ENCODE data around the gene IDH3B.
"Not testable (repeated sequence)": the region's sequence is repeated elsewhere in the genome, so short reads cannot be mapped to it uniquely, and the experiment has no call there.

Gene IDH3B

GRCh38 chr20:2695206-2695983 is 31.4 kb upstream of the IDH3B start:
- H3K4me3 ChIP-seq (ENCODE audit: low read depth, low read length) = no peak overlapping the region

DNA sequence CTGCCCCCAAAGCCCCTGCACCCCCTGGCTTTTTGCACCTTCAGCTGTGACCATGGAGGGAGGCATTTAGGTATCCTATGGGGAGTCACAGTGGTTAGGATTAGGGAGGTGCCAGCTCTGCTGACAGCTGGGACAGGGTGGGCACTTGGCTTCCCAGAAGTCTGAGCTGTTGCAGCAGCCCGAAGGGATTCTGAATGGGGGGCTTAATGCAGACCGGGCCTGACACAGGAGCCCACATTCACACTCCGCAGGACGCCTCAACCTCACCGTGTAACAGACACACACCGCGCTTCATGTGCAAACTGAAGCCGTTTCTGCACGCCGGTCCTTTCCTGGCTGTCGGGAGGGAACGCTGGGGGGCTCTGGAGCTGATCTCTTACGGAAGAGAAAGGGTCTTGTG is 30.5 kb upstream of the IDH3B start:
- H3K4me3 ChIP-seq (ENCODE audit: low read depth, low read length) = no peak overlapping the region

DNA sequence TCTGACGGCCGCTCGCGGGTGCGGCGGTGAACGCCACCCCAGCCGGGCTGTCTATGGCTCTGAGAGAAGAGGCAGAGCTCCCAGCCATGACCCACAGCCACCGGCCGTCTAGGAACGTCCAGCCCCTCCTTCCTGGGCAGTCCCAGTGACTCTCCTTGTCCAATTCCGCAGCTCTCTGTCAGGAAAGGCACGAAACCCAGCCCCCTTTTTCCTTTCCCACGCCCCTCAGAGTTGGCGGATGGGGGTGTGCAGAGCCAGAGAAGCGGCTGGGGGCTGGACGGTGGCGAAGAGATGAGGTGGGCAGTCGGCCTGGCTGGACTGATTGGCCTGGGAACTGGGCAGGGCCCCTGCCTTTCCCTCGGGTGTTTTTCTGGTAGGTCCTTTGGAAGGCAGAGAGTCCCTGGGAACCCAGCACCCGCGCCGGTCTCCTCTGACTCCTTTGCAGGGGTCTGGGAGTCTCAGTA is 30.0 kb upstream of the IDH3B start:
- H3K4me3 ChIP-seq (ENCODE audit: low read depth, low read length) = no peak overlapping the region

- H3K4me3 ChIP-seq (ENCODE audit: low read depth, low read length) = peak overlapping the region; percentile 13
These were observed 29.4 kb upstream of the IDH3B start for GRCh38 chr20:2693286-2694007.

- no peak overlapping the region for H3K4me3 ChIP-seq (ENCODE audit: low read depth, low read length)
These were observed 28.9 kb upstream of the IDH3B start for GRCh38 chr20:2692886-2693285.

DNA sequence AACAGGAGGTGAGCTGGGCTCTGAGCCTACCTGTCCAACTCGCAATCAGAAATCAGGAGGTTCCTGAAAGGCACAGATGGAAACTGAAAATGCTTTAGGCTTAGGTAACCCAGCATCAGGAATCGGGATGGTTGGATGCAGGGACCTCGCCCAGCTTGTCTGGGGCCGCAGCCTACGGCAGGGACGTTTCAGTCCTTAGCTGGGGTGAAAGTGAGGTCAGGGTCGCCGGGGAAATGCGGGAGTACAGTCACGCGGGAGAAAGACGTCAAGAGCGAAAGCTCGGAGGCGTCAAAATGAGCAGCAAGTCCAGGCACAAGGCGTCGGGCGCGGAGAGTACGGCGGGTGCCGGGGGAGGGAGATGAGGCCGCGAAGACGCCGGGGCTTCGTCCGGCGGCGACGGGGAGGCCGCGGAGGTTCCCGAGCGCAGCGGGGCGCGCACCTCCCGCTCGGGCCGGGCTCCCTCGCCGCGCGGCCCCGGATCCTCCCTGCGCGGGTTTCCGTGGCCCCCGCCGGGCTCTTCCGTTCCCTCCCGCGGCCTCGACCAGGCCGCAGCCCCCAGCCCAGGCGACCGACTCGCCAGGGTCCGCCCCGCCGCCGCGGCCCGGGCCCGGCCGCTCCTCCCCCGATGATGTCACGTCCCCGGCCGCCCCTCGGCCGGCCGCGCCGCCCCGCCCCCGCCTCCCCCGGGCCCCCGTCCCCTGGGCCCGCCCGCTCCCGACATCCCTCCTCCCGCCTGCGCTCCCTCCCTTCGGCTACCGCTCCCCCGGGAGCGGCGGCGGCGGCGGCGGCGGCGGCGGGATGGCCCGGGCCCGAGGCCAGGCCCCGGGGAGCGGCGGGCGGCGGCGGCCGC is 28.2 kb upstream of the IDH3B start, which contains the start of gene EBF4:
TSS of gene EBF4 (plus strand) at position 745 of the 850 bp plus-strand sequence. CDS start 866 bp downstream, outside the sequence.
- peak within 1 kb of the TSS; percentile 39 for H3K4me3 ChIP-seq (ENCODE audit: low read depth, low read length)

DNA sequence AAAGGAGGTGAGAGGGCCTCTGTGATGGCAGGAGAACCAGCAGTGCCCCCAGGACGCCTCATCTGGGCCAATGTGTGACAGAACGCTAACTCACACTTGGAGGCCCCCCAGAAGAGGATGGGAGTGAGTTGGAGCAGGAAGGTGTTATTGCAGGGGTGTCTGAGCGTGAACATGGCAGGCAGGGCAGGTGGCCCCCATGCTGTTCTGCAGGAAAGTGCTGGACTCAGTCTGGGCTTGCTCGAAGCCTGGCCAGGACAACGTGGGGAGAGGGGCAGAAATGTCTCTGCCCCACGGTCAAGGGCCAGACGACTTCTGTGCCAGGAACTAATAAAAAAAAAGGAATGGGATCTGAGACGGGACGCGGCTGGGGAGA is 27.6 kb upstream of the IDH3B start:
- H3K4me3 ChIP-seq (ENCODE audit: low read depth, low read length) = no peak overlapping the region

GRCh38 chr20:2691127-2691526 is 27.1 kb upstream of the IDH3B start:
- no peak overlapping the region for H3K4me3 ChIP-seq (ENCODE audit: low read depth, low read length)

DNA sequence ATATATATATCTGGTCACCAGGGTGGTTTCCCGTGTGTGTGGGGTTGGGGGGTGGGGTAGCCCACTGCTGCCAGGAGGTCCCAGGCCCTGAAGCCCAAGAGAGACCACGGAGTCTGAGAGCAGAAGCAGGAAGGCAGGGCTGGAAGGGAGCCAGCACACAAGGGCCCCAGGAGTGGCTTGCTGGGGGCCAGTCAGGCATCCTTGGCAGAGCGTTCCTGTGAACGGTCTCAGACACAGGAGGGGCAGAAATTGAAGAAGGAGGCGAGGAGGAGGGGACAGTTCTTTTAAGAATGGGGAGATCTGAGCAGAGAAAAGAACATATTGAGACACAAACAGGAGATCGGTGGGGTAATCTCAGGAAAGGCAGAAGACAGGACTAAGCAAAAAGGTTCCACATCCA is 26.7 kb upstream of the IDH3B start:
- H3K4me3 ChIP-seq (ENCODE audit: low read depth, low read length) = no peak overlapping the region

GRCh38 chr20:2690213-2690612 is 26.2 kb upstream of the IDH3B start:
- H3K4me3 ChIP-seq (ENCODE audit: low read depth, low read length) = no peak overlapping the region

DNA sequence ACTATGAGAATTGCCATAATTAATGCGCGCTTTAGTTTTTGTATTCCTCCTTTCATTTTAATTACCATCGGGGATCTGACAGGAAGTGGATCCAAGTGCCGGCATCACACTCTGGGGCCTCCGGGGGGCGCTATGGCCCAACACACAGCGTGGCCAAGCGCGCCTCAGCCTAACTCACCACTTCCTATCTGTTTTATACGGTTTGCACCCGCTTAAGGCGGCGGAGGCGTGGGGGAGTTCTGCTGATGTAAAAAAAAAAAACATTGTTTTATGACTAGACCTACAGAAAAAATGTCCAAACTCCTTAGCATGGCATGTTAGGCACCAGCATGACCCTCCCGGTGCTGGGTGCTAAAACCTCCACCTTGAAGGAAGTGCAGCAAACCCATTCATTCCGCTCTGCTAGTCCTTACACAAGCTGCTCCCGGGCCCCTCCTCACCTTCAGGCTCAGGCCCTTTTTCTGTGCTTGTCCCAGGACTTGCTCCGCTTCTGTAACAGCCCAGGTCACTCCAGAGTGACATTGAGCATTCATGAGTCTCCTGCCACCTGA is 24.1 kb upstream of the IDH3B start:
- H3K4me3 ChIP-seq (ENCODE audit: low read depth, low read length) = no peak overlapping the region

DNA sequence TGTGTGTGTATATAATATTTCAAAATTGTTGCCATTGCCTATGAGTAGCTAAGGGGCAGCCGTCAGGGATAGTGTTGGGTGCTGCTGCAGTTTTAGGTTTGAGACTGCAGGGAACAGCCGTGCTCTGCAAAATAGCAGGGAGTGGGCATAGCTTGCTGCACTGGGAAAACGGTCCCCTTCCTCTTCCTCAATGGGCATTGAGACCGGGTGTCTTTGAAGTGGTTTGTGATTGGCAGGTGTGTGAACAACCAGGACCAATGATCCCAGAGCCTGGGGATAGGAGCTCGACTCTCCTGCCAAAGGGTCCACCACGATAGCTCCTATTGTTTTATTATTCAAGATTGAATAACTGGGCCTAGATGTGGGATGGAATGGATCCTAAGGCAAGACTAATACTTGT is 23.5 kb upstream of the IDH3B start:
- H3K4me3 ChIP-seq (ENCODE audit: low read depth, low read length) = no peak overlapping the region

DNA sequence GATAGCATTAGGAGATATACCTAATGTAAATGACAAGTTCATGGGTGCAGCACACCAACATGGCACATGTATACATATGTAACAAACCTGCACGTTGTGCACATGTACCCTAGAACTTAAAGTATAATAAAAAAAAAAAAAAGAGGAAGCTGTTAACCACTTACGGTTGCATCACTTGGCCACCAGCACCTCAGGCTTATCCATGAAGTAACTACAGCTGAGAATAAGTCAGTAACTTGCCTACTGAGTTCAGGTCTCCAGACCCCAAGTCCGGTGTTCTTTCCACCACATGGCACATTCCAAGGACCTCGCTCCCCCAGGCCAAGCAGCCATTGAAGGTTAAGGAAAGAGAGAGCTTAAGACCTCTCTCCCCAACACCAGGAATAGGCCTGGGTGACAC is 20.8 kb upstream of the IDH3B start:
- not testable (repeated sequence) for H3K4me3 ChIP-seq (ENCODE audit: low read depth, low read length)

DNA sequence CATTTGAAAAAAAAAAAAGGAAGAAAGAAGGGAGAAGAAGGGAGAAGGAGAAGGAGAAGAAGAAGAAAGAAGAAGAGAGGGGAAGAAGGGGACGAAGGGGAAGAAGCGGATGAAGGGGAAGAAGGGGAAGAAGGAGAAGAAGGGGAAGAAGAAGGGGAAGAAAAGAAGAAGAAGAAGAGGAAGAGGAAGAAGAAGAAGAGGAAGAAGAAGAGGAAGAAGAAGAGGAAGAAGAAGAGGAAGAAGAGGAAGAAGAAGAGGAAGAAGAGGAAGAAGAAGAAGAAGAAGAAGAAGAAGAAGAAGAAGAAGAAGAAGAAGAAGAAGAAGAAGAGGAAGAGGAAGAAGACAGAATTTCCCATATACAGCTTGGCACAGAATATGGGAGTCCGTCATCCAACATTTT is 18.0 kb upstream of the IDH3B start:
- H3K4me3 ChIP-seq (ENCODE audit: low read depth, low read length) = not testable (repeated sequence)

DNA sequence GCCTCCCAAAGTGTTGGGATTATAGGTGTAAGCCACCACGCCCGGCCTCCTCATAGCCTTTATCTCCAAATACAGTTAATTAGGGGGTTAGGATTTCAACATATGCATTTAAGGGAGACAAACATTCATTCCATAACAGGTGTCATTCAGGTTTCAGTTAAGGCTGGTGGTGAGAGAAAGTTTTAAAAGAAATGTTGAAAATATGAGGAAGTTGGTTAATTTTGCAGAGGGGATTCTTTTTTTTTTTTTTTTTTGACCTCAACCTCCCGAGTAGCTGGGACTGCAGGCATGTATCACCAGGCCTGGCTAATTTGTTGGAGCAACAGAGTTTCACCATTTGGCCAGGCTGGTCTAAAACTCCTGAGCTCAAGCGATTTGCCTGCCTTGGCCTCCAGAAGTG is 16.0 kb upstream of the IDH3B start:
- no peak overlapping the region for H3K4me3 ChIP-seq (ENCODE audit: low read depth, low read length)

GRCh38 chr20:2673453-2673852 is 9.4 kb upstream of the IDH3B start:
- no peak overlapping the region for H3K4me3 ChIP-seq (ENCODE audit: low read depth, low read length)

DNA sequence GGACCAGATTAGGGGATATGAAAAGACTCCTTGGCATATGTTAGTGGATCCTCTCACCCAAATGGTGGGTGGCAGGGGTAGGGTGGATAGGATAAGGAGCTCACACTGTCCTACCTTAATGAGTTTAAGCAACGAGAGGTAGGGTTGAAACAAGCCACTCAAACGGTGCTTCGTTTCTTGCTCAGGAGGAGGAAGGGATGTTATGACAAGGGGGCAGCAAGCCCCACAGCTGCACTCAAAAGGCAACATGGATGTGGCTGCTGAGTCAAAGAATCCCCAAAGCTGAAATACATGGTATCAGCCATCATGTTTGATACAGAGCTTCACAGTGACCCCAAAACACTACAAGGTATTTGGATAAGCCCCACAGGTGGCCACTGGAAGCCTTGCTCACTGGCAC is 8.4 kb upstream of the IDH3B start:
- no peak overlapping the region for H3K4me3 ChIP-seq (ENCODE audit: low read depth, low read length)

GRCh38 chr20:2671977-2672376 is 8.0 kb upstream of the IDH3B start:
- H3K4me3 ChIP-seq (ENCODE audit: low read depth, low read length) = no peak overlapping the region

DNA sequence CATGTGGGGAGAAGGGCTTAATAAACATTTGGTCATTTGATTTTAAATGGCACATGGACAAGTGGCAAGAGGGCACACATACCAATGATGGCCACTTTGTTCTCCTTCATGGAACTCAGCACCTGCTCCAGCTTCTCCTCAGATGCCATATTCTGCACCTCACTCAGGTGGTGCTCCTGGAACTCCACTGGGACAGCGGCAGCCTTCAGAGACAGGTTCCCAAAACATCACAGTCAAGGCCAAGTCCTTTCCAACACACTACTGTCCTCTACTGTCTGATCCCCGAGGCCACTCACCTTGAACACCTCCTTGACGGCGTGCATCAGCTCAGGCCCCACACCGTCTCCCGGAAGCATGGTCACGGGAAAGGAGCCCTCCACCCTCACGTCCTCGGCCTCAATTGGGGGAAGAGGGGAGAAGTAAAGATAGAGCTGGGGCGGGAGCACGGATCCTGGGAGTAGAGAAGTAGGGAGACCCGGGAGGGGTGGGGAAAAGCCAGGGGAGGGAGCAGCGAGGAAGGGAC is 591 bp downstream of the IDH3B start:
- H3K4me3 ChIP-seq (ENCODE audit: low read depth, low read length) = peak overlapping the region; percentile 92

DNA sequence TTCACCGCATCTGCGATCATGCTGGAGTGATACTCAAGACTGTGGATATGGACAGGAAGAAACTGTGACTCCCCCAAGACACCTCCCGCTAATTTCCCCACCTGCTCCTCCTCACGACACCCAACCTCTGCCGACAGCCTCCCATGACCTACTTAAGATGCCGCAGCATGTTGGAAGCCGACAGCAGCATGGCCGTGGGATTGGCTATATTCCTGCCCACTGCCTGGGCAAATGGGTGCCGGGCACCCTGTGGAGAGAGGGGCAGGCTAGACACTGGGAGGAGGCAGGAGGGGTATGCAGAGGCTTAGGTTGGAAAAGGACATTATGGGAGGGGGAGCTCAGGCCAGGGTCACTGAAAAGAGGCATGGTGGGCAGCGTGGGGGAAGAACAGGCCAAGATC is 4.5 kb downstream of the IDH3B start:
- no peak overlapping the region for H3K4me3 ChIP-seq (ENCODE audit: low read depth, low read length)

Data from iPS-11a (cell line).